ENCODE data around the gene ABHD16B. TPM values are rescaled to one million over a fixed set of nuclear protein-coding genes. Genes with fewer than 3 reads are reported as not detected.

The ABHD16B gene
- total and polyA plus RNA-seq, 2 of the 13 experiments (the other 11 are each of a cell fraction or from before 2014, with no cell fraction given), result not detected

GRCh38 chr20:63848003-63848911 is 13.0 kb upstream of the ABHD16B start (continued):
- TF ChIP-seq THAP8 (CRISPR knock-in tag; IDR thresholded peaks at IDR 0.05; ENCODE audit: borderline replicate concordance), result no peak
- TF ChIP-seq SMC3 (IDR thresholded peaks at IDR 0.05; ENCODE audit: low read length), result no peak
- TF ChIP-seq, protein P1, sequence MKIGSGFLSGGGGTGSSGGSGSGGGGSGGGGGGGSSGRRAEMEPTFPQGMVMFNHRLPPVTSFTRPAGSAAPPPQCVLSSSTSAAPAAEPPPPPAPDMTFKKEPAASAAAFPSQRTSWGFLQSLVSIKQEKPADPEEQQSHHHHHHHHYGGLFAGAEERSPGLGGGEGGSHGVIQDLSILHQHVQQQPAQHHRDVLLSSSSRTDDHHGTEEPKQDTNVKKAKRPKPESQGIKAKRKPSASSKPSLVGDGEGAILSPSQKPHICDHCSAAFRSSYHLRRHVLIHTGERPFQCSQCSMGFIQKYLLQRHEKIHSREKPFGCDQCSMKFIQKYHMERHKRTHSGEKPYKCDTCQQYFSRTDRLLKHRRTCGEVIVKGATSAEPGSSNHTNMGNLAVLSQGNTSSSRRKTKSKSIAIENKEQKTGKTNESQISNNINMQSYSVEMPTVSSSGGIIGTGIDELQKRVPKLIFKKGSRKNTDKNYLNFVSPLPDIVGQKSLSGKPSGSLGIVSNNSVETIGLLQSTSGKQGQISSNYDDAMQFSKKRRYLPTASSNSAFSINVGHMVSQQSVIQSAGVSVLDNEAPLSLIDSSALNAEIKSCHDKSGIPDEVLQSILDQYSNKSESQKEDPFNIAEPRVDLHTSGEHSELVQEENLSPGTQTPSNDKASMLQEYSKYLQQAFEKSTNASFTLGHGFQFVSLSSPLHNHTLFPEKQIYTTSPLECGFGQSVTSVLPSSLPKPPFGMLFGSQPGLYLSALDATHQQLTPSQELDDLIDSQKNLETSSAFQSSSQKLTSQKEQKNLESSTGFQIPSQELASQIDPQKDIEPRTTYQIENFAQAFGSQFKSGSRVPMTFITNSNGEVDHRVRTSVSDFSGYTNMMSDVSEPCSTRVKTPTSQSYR (CRISPR knock-in tag; IDR thresholded peaks at IDR 0.05; ENCODE audit: borderline replicate concordance), result no peak
- TF ChIP-seq MIXL1 (CRISPR knock-in tag; IDR thresholded peaks at IDR 0.05), result no peak
- TF ChIP-seq MEIS2 (CRISPR knock-in tag; IDR thresholded peaks at IDR 0.05), result no peak
- no peak for TF ChIP-seq NR2F6 (IDR thresholded peaks at IDR 0.05)
- 0 out of 2 replicates have a peak, but pooled peaks have one; percentile 4 for TF ChIP-seq NR2F6 (CRISPR knock-in tag; IDR thresholded peaks at IDR 0.05)
- no peak for TF ChIP-seq NFRKB (IDR thresholded peaks at IDR 0.05)
- TF ChIP-seq MXD1 (CRISPR knock-in tag; IDR thresholded peaks at IDR 0.05), result peak; percentile 29
- TF ChIP-seq SRSF4 (IDR thresholded peaks at IDR 0.05; ENCODE audit: low read depth, low read length, poor library complexity, severe bottlenecking), result no peak
- TF ChIP-seq HDAC1 (CRISPR knock-in tag; IDR thresholded peaks at IDR 0.05), result peak; percentile 28
- peak; percentile 88 for TF ChIP-seq CEBPB (IDR thresholded peaks at IDR 0.05; ENCODE audit: borderline replicate concordance, low read depth, low read length)
- no peak for TF ChIP-seq NFE2L2 (IDR thresholded peaks at IDR 0.05; ENCODE audit: low read length)
- TF ChIP-seq ZSCAN20 (CRISPR knock-in tag; IDR thresholded peaks at IDR 0.05; ENCODE audit: borderline replicate concordance), result no peak
- no peak for TF ChIP-seq SYNCRIP (IDR thresholded peaks at IDR 0.05; ENCODE audit: insufficient read depth, low read depth, low read length)
- TF ChIP-seq NR3C1 (CRISPR knock-in tag; IDR thresholded peaks at IDR 0.05), result no peak
- TF ChIP-seq ZNF7 (CRISPR knock-in tag; IDR thresholded peaks at IDR 0.05), result no peak
- no peak for TF ChIP-seq ZNF101 (CRISPR knock-in tag; IDR thresholded peaks at IDR 0.05; ENCODE audit: borderline replicate concordance, low read depth)
- no peak; the same call in 1 of the 2 replicates for TF ChIP-seq ELF1 (CRISPR knock-in tag; IDR thresholded peaks at IDR 0.05)
- peak; percentile 62; the same call in 1 of the 2 replicates for TF ChIP-seq RXRB (CRISPR knock-in tag; IDR thresholded peaks at IDR 0.05; ENCODE audit: borderline replicate concordance)
- TF ChIP-seq, protein P2, sequence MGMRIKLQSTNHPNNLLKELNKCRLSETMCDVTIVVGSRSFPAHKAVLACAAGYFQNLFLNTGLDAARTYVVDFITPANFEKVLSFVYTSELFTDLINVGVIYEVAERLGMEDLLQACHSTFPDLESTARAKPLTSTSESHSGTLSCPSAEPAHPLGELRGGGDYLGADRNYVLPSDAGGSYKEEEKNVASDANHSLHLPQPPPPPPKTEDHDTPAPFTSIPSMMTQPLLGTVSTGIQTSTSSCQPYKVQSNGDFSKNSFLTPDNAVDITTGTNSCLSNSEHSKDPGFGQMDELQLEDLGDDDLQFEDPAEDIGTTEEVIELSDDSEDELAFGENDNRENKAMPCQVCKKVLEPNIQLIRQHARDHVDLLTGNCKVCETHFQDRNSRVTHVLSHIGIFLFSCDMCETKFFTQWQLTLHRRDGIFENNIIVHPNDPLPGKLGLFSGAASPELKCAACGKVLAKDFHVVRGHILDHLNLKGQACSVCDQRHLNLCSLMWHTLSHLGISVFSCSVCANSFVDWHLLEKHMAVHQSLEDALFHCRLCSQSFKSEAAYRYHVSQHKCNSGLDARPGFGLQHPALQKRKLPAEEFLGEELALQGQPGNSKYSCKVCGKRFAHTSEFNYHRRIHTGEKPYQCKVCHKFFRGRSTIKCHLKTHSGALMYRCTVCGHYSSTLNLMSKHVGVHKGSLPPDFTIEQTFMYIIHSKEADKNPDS (CRISPR knock-in tag; IDR thresholded peaks at IDR 0.05), result no peak
- no peak for TF ChIP-seq ZNF510 (CRISPR knock-in tag; IDR thresholded peaks at IDR 0.05; ENCODE audit: low read depth)
- TF ChIP-seq CTCF (CRISPR knock-in tag; IDR thresholded peaks at IDR 0.05), result no peak; the same call in 1 of the 2 replicates

Data from HepG2 (cell line).